HepG2 (cell line): Measurements from ENCODE around the gene SAMD4B. TPM values are rescaled to one million over a fixed set of nuclear protein-coding genes. Genes with fewer than 3 reads are reported as not detected.

Experiments used
- GATAD2A ChIP-seq: IDR thresholded peaks from 2 replicates; pipeline ENCODE4 v1.6.1; 2016
- KLF6 ChIP-seq: IDR thresholded peaks from 2 replicates; pipeline ENCODE4 v1.8.0; 2016; ENCODE audit warnings: missing biosample characterization, missing genetic modification reagents
- MAF1 ChIP-seq: sonication (generic); formaldehyde crosslinking; IDR thresholded peaks from 2 replicates; pipeline ENCODE4 v1.5.0; 2020; ENCODE audit warnings: missing genetic modification reagents, borderline replicate concordance
- NR2F6 ChIP-seq, 2 experiments: IDR thresholded peaks; 2 replicates each; pipeline ENCODE4 v1.6.1; 2016; ENCODE audit warnings: antibody characterized with exemption in 1 of 2, mild to moderate bottlenecking in 1 of 2
- SPEN ChIP-seq: sonication (generic); formaldehyde crosslinking; IDR thresholded peaks from 2 replicates; pipeline ENCODE4 v1.5.1; 2020; ENCODE audit warnings: low read depth, mild to moderate bottlenecking, missing genetic modification reagents
- TSC22D2 ChIP-seq: sonication (generic); formaldehyde crosslinking; IDR thresholded peaks from 2 replicates; pipeline ENCODE4 v1.5.1; 2020; ENCODE audit warnings: missing genetic modification reagents, mild to moderate bottlenecking, borderline replicate concordance
- ZFP36L1 ChIP-seq: sonication (generic); formaldehyde crosslinking; IDR thresholded peaks from 2 replicates; pipeline ENCODE4 v1.8.0; 2022; ENCODE audit warnings: mild to moderate bottlenecking, missing genetic modification reagents, moderate library complexity
- ZNF225 ChIP-seq: sonication (generic); formaldehyde crosslinking; IDR thresholded peaks from 2 replicates; pipeline ENCODE4 v1.4.0; 2020; ENCODE audit warnings: mild to moderate bottlenecking, missing genetic modification reagents
- ZNF367 ChIP-seq: sonication (generic); formaldehyde crosslinking; IDR thresholded peaks from 2 replicates; pipeline ENCODE4 v1.4.0; 2020; ENCODE audit warnings: missing genetic modification reagents, borderline replicate concordance
- polyA plus RNA-seq, 8 experiments: library from polyadenylated mRNA; depleted of rRNA in 3 of 8; stranded (reverse) in 7 of 8; unstranded in 1 of 8; fragments of >200 nt; fragmentation: Illumina TruSeq in 4 of 8; extraction: Trizol in 4 of 8; gene quantifications; 2 replicates each; pipeline versions ENCODE4 v1.2.1 to v1.2.3, GENCODE V29; 2011 to 2016; ENCODE audit warnings: low read depth in 4 of 8, missing spikeins in 1 of 8, mixed read lengths in 1 of 8; ENCODE audit not compliant: insufficient read depth in 1 of 8
- total RNA-seq, 5 experiments: library from RNA; depleted of rRNA; stranded (reverse); fragments of >200 nt; fragmentation: Illumina TruSeq; extraction: Trizol; gene quantifications; 2 replicates each; pipeline ENCODE4 v1.2.3, GENCODE V29; 2016; ENCODE audit warnings: low read depth in 1 of 5
- TF ChIP-seq, protein P1 (sequence below): sonication (generic); formaldehyde crosslinking; IDR thresholded peaks from 2 replicates; pipeline ENCODE4 v1.8.0; 2022; ENCODE audit warnings: low read depth, missing genetic modification reagents
- TF ChIP-seq, protein P2 (sequence below): sonication (generic); formaldehyde crosslinking; IDR thresholded peaks from 2 replicates; pipeline ENCODE4 v1.5.1; 2020; ENCODE audit warnings: missing genetic modification reagents, mild to moderate bottlenecking, borderline replicate concordance
- TF ChIP-seq, protein P3 (sequence below): sonication (generic); formaldehyde crosslinking; IDR thresholded peaks from 2 replicates; pipeline ENCODE4 v1.5.1; 2020; ENCODE audit warnings: mild to moderate bottlenecking, missing genetic modification reagents, borderline replicate concordance
- TF ChIP-seq, protein P4 (sequence below): sonication (generic); formaldehyde crosslinking; IDR thresholded peaks from 2 replicates; pipeline ENCODE4 v1.5.0; 2020; ENCODE audit warnings: mild to moderate bottlenecking, missing genetic modification reagents, borderline replicate concordance
- TF ChIP-seq, protein P5 (sequence below): sonication (generic); formaldehyde crosslinking; IDR thresholded peaks from 2 replicates; pipeline ENCODE4 v1.4.0; 2020; ENCODE audit warnings: mild to moderate bottlenecking, missing genetic modification reagents

Gene SAMD4B
- total and polyA plus RNA-seq, 2 of the 13 experiments (the other 11 are each of a cell fraction or from before 2014, with no cell fraction given): 26.0 to 31.8 TPM

DNA sequence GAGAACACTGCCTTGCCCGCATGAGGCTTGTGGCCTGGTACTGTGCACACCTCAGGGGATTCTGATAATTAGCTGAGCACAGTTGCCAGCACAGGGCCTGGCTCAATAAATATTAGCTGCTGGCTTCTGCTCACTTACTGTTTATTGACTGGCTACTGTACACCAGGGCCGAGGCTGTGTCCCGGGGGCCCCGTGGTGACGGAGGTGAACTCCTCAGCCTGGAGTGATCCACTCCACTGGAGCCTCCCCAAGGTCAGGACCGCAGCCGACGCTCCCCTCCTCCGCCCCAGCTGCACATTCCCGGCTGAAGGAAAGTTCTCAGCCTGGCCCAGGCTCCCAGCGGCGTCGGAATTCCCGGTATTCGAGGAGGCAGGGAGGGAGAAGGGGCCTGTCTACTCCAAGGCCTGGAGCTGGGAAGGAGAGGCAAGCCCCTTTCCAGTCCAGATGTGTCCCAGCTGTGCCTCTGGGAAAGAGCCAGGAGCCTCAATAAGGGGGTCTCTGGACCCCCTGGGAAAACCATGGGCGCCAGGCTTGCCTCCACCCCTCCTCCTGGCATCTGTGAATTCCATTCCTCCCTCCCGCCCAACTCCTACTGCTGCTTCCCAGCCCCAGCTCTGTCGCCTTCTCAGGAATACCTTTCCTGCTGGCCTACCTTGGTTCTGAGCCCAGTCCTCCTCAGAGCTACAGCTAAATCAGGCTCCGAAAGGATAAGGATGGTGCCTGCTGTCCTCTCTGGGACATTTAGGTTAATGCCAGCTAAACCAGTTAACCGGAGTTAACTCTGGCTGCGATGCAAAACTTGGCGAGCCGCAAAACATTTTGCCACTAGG lies 86.3 kb downstream of the SAMD4B start (continued):
- TF ChIP-seq, protein P1, sequence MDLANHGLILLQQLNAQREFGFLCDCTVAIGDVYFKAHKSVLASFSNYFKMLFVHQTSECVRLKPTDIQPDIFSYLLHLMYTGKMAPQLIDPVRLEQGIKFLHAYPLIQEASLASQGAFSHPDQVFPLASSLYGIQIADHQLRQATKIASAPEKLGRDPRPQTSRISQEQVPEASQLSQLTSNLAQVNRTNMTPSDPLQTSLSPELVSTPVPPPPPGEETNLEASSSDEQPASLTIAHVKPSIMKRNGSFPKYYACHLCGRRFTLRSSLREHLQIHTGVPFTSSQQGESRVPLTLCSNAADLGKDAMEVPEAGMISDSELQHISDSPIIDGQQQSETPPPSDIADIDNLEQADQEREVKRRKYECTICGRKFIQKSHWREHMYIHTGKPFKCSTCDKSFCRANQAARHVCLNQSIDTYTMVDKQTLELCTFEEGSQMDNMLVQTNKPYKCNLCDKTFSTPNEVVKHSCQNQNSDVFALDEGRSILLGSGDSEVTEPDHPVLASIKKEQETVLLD: no peak
- TF ChIP-seq ZNF225: no peak
- TF ChIP-seq, protein P2, sequence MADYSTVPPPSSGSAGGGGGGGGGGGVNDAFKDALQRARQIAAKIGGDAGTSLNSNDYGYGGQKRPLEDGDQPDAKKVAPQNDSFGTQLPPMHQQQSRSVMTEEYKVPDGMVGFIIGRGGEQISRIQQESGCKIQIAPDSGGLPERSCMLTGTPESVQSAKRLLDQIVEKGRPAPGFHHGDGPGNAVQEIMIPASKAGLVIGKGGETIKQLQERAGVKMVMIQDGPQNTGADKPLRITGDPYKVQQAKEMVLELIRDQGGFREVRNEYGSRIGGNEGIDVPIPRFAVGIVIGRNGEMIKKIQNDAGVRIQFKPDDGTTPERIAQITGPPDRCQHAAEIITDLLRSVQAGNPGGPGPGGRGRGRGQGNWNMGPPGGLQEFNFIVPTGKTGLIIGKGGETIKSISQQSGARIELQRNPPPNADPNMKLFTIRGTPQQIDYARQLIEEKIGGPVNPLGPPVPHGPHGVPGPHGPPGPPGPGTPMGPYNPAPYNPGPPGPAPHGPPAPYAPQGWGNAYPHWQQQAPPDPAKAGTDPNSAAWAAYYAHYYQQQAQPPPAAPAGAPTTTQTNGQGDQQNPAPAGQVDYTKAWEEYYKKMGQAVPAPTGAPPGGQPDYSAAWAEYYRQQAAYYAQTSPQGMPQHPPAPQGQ: no peak
- TF ChIP-seq SPEN (CRISPR knock-in tag): no peak
- TF ChIP-seq, protein P3, sequence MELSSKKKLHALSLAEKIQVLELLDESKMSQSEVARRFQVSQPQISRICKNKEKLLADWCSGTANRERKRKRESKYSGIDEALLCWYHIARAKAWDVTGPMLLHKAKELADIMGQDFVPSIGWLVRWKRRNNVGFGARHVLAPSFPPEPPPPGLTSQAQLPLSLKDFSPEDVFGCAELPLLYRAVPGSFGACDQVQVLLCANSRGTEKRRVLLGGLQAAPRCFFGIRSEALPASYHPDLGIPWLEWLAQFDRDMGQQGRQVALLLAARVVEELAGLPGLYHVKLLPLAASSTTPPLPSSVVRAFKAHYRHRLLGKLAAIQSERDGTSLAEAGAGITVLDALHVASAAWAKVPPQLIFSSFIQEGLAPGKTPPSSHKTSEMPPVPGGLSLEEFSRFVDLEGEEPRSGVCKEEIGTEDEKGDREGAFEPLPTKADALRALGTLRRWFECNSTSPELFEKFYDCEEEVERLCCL (CRISPR knock-in tag): no peak
- TF ChIP-seq GATAD2A: peak; percentile 75
- no peak for TF ChIP-seq NR2F6 (IDR thresholded peaks at IDR 0.05)
- TF ChIP-seq NR2F6 (CRISPR knock-in tag; IDR thresholded peaks at IDR 0.05): peak; percentile 23; the same call in 1 of the 2 replicates
- TF ChIP-seq, protein P4, sequence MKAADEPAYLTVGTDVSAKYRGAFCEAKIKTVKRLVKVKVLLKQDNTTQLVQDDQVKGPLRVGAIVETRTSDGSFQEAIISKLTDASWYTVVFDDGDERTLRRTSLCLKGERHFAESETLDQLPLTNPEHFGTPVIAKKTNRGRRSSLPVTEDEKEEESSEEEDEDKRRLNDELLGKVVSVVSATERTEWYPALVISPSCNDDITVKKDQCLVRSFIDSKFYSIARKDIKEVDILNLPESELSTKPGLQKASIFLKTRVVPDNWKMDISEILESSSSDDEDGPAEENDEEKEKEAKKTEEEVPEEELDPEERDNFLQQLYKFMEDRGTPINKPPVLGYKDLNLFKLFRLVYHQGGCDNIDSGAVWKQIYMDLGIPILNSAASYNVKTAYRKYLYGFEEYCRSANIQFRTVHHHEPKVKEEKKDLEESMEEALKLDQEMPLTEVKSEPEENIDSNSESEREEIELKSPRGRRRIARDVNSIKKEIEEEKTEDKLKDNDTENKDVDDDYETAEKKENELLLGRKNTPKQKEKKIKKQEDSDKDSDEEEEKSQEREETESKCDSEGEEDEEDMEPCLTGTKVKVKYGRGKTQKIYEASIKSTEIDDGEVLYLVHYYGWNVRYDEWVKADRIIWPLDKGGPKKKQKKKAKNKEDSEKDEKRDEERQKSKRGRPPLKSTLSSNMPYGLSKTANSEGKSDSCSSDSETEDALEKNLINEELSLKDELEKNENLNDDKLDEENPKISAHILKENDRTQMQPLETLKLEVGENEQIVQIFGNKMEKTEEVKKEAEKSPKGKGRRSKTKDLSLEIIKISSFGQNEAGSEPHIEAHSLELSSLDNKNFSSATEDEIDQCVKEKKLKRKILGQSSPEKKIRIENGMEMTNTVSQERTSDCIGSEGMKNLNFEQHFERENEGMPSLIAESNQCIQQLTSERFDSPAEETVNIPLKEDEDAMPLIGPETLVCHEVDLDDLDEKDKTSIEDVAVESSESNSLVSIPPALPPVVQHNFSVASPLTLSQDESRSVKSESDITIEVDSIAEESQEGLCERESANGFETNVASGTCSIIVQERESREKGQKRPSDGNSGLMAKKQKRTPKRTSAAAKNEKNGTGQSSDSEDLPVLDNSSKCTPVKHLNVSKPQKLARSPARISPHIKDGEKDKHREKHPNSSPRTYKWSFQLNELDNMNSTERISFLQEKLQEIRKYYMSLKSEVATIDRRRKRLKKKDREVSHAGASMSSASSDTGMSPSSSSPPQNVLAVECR: peak; percentile 66; the same call in 1 of the 2 replicates
- TF ChIP-seq ZNF367 (CRISPR knock-in tag): no peak
- no peak for TF ChIP-seq KLF6 (CRISPR knock-in tag)
- no peak for TF ChIP-seq MAF1 (CRISPR knock-in tag)
- TF ChIP-seq ZFP36L1 (CRISPR knock-in tag): no peak
- TF ChIP-seq, protein P5, sequence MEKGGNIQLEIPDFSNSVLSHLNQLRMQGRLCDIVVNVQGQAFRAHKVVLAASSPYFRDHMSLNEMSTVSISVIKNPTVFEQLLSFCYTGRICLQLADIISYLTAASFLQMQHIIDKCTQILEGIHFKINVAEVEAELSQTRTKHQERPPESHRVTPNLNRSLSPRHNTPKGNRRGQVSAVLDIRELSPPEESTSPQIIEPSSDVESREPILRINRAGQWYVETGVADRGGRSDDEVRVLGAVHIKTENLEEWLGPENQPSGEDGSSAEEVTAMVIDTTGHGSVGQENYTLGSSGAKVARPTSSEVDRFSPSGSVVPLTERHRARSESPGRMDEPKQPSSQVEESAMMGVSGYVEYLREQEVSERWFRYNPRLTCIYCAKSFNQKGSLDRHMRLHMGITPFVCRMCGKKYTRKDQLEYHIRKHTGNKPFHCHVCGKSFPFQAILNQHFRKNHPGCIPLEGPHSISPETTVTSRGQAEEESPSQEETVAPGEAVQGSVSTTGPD (CRISPR knock-in tag): no peak
- 0 out of 2 replicates have a peak, but pooled peaks have one; percentile 14 for TF ChIP-seq TSC22D2 (CRISPR knock-in tag)
